ENCODE measurements around the gene FREM1. TPM values are rescaled to one million over a fixed set of nuclear protein-coding genes. Genes with fewer than 3 reads are reported as not detected.
"Not testable (repeated sequence)": the region's sequence is repeated elsewhere in the genome, so short reads cannot be mapped to it uniquely, and the experiment has no call there.

The FREM1 gene
- total and polyA plus RNA-seq, 4 donors, result 0.33 to 21.8 (median 1.3) TPM

- TF ChIP-seq CTCF (IDR thresholded peaks at IDR 0.05; ENCODE audit: control extremely low read depth, extremely low read depth), result no peak
- H3K9me3 ChIP-seq (ENCODE audit: control insufficient read depth in 4 of 4, insufficient read depth in 3 of 4, low read length in 3 of 4), result no peaks in the 10 kb centered on the region
- no peak overlapping the region for H3K27ac ChIP-seq (ENCODE audit: low read depth in 1 of 2, low read length in 1 of 2)
- WGBS, 2 donors, result 29 to 34% methylated on average over 3 of the region's 3 CpGs
- DNase-seq (peak; percentile 29 to 76 (median 64)), ATAC-seq (ENCODE audit: insufficient read depth, low FRiP score) (no peak)
- no peak overlapping the region for H3K4me3 ChIP-seq
- H3K9ac ChIP-seq (ENCODE audit: insufficient read depth in 1 of 2, low read length in 2 of 2), result no peak overlapping the region
- H3K4me1 ChIP-seq (ENCODE audit: control insufficient read depth in 5 of 5, insufficient read depth in 5 of 5, low read length in 5 of 5), result peaks cover 0 to 31% (median 11%) of the 10 kb centered on the region in 5 donors
- H3K36me3 ChIP-seq (ENCODE audit: control insufficient read depth in 4 of 4, insufficient read depth in 4 of 4, low read length in 4 of 4), result no peaks in the 10 kb centered on the region
- no peaks in the 10 kb centered on the region for H3K27me3 ChIP-seq (ENCODE audit: control insufficient read depth in 3 of 3, insufficient read depth in 3 of 3, low read length in 2 of 3)
Measured at GRCh38 chr9:14926941-14927624, 16.9 kb upstream of the FREM1 start.

DNA sequence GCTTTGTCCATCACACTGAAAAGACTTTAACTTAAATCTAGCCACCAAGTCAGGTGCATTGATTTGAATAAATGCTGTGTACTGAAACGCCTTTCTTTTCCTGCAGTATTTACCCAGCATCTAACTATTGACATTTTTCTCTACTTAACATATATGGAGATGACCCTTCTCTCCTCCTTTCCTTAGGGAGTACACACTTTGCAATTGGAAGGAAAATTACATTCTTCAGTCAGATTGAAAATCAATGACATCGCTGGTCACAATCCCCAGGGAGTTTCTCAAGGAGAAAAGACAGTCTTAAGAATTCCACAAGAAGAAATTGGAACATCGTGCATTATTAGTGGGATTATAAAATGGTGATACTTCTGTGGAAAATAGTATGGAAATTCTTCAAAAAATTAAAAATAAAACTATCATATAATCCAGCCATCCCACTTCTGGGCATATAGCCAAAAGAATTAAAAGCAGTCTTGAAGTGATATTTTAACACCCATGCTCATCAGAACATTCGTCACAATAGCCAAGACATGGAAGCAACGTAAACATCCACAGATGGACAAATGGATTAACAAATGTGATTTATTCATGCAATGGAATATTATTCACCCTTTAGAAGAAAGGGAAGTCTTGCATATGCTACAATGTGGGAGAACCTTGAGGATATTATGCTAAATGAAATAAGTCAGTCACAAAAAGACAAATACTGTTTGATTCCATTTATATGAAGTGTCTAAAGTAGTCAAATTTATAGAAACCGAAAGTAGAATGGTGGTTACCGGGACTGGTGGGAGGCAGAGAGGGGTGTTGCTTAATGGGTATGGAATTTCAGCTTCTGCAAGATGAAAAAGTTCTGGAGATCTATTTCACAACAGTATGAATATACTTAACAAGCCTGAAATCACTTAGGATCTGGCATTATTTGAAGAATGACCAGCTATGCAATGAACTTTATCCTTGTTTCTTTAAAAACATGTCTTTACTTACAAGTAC lies 14.3 kb upstream of the FREM1 start:
- H3K27ac ChIP-seq (ENCODE audit: low read depth in 1 of 2, low read length in 1 of 2), result no peak overlapping the region

DNA sequence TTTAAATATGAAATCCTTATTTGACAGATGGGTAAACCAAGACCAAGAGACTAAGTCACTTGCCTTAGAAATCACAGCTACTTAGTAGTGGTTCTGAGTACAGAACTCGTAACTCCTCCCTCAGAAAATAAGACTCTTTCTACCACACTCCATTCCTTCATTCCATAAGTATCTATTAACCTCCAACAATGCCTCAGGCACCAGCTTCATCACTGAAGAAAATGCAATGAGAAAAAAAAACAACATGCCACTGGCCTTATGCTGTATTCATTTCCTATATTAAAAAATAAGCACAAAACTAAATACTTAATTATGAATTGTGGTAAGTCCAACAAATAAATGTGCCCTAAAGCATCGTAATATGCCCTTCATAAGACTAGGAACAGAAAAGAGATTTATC lies 13.5 kb upstream of the FREM1 start:
- no peak overlapping the region for H3K4me3 ChIP-seq
- H3K9ac ChIP-seq (ENCODE audit: insufficient read depth in 1 of 2, low read length in 2 of 2), result no peak overlapping the region
- 85 to 92% methylated on average over 2 of the region's 2 CpGs for WGBS, 2 donors
- no peak overlapping the region for H3K27ac ChIP-seq (ENCODE audit: low read depth in 1 of 2, low read length in 1 of 2)
- no peak for TF ChIP-seq CTCF (IDR thresholded peaks at IDR 0.05; ENCODE audit: control extremely low read depth, extremely low read depth)
- no peaks in the 10 kb centered on the region for H3K9me3 ChIP-seq (ENCODE audit: control insufficient read depth in 4 of 4, insufficient read depth in 3 of 4, low read length in 3 of 4)
- no peaks in the 10 kb centered on the region for H3K36me3 ChIP-seq (ENCODE audit: control insufficient read depth in 4 of 4, insufficient read depth in 4 of 4, low read length in 4 of 4)
- DNase-seq (no peak), ATAC-seq (ENCODE audit: insufficient read depth, low FRiP score) (no peak)
- H3K27me3 ChIP-seq (ENCODE audit: control insufficient read depth in 3 of 3, insufficient read depth in 3 of 3, low read length in 2 of 3), result no peaks in the 10 kb centered on the region
- peaks cover 0 to 31% (median 11%) of the 10 kb centered on the region in 5 donors for H3K4me1 ChIP-seq (ENCODE audit: control insufficient read depth in 5 of 5, insufficient read depth in 5 of 5, low read length in 5 of 5)

More for the DNA sequence above, 14.3 kb upstream of the FREM1 start:
- H3K9me3 ChIP-seq (ENCODE audit: control insufficient read depth in 4 of 4, insufficient read depth in 3 of 4, low read length in 3 of 4), result no peaks in the 10 kb centered on the region
- no peak for TF ChIP-seq CTCF (IDR thresholded peaks at IDR 0.05; ENCODE audit: control extremely low read depth, extremely low read depth)
- peaks cover 0 to 31% (median 11%) of the 10 kb centered on the region in 5 donors for H3K4me1 ChIP-seq (ENCODE audit: control insufficient read depth in 5 of 5, insufficient read depth in 5 of 5, low read length in 5 of 5)
- WGBS, 2 donors, result 54 to 78% methylated on average over 7 of the region's 7 CpGs
- ATAC-seq (ENCODE audit: insufficient read depth, low FRiP score), result peak; percentile 79
- H3K27me3 ChIP-seq (ENCODE audit: control insufficient read depth in 3 of 3, insufficient read depth in 3 of 3, low read length in 2 of 3), result no peaks in the 10 kb centered on the region
- no peak overlapping the region for H3K4me3 ChIP-seq
- no peaks in the 10 kb centered on the region for H3K36me3 ChIP-seq (ENCODE audit: control insufficient read depth in 4 of 4, insufficient read depth in 4 of 4, low read length in 4 of 4)
- DNase-seq, result peak in 2 of 3 donors; percentile 70 to 84
- peak overlapping the region in 1 of 2 donors; percentile 33 for H3K9ac ChIP-seq (ENCODE audit: insufficient read depth in 1 of 2, low read length in 2 of 2)

DNA sequence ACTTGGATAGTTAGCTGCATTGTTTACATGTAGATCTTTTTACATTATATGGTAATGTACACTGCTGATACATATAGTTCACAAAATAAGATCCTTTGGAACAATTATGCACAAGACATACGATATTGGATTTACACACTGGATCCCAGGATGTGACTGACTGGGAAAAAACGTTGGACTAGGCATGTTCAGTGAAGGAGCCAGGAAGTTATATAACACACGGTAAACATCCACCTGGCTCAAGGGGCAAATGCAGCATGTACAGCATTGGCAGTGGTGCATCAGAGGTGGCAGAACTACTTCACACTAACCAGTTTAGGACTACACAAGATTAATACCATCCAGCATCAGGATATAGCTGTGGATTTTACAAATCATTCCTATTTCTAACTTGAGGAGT lies 10.6 kb upstream of the FREM1 start:
- WGBS, 2 donors, result 56 to 63% methylated on average over 3 of the region's 3 CpGs
- not testable (repeated sequence) for ATAC-seq (ENCODE audit: insufficient read depth, low FRiP score); DNase-seq; H3K4me3 ChIP-seq; H3K36me3 ChIP-seq (ENCODE audit: control insufficient read depth in 4 of 4, insufficient read depth in 4 of 4, low read length in 4 of 4); H3K9ac ChIP-seq (ENCODE audit: insufficient read depth in 1 of 2, low read length in 2 of 2); H3K27me3 ChIP-seq (ENCODE audit: control insufficient read depth in 3 of 3, insufficient read depth in 3 of 3, low read length in 2 of 3); H3K9me3 ChIP-seq (ENCODE audit: control insufficient read depth in 4 of 4, insufficient read depth in 3 of 4, low read length in 3 of 4); H3K27ac ChIP-seq (ENCODE audit: low read depth in 1 of 2, low read length in 1 of 2)
- peaks cover 0 to 15% (median 0%) of the 10 kb centered on the region in 5 donors for H3K4me1 ChIP-seq (ENCODE audit: control insufficient read depth in 5 of 5, insufficient read depth in 5 of 5, low read length in 5 of 5)

Measured in lung (tissue), 12 donors.